GM18873 (cell line): Measurements from ENCODE around the gene C5orf52.
"Not testable (repeated sequence)": the region's sequence is repeated elsewhere in the genome, so short reads cannot be mapped to it uniquely, and the experiment has no call there.

Experiments used
- ATAC-seq: cut with Tn5 transposase; IDR thresholded peaks from one replicate; pipeline ENCODE4 v1.9.1; 2021; ENCODE audit warnings: mild to moderate bottlenecking, moderate library complexity, moderate number of reproducible peaks; ENCODE audit not compliant: unreplicated experiment, low FRiP score

C5orf52 gene

DNA sequence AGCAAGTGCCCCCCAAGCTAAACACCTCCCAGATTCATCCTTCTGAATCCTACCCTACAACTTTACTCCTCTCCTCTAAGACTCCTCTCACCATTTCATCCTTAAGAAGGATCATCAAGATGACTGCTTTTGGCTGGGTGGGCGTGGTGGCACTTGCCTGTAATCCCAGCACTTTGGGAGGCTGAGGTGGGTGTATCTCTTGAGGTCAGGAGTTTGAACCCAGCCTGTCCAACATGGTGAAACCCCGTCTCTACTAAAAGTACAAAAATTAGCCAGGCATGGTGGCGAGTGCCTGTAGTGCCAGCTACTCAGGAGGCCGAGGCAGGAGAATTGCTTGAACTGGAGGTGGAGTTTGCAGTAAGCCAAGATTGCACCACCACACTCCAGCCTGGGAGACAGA, 3.0 kb downstream of the C5orf52 start:
- not testable (repeated sequence) for ATAC-seq

DNA sequence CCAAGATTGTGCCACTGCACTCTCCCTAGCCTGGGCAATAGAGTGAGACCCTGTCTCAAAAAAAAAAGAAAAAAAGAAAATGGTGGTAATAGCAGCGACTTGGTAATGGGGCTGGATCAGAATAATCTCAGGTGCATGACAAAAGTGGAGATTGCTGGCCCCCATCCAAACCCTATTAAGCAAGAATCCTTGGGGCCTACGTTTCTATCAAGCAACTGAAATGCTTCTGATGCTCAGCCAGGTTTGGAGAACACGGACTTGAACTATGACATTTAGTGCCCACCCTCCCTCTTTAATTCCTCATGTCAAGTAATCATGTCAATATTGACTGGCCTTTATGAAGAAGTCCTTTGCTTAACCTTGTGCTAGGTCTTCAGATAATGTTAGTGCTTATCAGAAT, 6.6 kb downstream of the C5orf52 start:
- ATAC-seq: no peak

GRCh38 chr5:157679801-157680200, 8.5 kb downstream of the C5orf52 start:
- ATAC-seq: no peak

DNA sequence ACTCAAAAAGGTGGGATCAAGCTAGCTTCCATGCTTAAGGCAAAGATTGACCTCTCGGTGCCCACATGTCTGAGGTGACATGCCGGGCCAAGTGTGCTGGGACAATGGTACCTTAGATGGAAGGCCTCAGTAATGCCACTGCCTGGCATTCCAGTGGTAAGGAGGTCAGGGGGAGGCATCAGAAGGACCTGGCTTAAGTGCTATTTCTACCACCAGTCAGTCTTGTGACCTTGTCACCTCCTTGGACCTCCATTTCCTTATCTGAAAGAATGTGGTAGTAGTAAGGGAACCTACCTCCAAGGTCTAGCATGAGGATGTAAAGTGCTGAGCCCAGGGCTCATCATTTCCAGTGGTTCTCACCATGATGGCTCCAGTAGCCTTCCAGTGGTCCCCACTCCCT, 8.9 kb downstream of the C5orf52 start:
- ATAC-seq: no peak

GRCh38 chr5:157681048-157681447, 9.7 kb downstream of the C5orf52 start:
- ATAC-seq: no peak

DNA sequence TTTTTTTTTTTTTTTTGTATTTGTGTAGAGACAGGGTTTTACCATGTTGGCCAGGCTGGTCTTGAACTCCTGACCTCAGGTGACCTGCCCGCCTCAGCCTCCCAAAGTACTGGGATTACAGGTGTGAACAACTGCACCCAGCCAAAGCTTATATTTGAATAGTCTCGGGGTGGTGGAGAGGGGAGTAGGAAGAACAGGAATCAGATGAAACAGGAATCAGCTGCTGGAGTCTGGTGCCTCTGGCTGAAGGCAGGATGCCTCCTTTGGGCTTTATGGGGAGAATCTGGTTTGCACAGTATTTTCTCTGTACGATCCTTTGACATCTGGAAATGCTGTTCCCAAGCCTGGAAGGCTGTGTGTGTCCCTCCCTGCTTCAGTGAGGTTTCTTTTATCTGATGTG, 10.9 kb downstream of the C5orf52 start:
- no peak for ATAC-seq

DNA sequence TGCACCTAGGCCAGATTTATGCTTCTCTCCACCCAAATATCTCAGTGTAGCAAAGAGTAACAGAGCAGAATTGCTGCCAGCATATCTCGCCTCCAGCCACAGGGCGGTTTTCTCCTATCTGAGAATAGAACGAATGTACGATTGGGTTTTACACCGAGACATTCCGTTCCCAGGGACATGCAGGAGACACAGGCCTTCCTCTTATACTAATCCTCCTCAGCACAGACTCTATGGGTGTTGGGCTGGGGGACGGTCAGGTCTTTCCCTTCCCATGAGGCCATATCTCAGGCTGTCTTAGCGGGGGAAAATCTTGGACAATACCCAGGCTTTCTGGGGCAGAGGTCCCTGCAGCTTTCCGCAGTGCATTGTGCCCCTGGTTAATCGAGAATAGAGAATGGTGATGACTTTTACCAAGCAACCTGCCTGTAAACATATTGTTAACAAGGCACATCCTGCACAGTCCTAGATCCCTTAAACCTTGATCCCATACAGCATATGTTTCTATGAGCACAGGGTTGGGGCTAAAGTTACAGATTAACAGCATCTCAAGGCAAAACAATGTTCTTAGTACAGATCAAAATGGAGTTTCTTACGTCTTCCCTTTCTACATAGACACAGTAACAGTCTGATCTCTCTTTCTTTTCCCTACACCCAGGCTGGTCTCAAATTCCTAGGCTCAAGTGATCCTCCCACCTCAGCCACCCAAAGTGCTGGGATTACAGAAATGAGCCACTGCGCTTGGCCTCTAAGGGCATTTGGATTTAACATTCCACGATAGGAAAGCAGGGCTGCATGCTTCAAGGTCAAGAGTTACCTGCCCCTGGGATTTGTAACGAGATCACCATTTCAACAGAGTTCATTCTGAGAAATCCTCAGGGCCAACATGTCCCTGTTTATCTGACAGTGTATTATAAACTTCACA, 15.2 kb downstream of the C5orf52 start:
- not testable (repeated sequence) for ATAC-seq

- ATAC-seq: no peak
These were observed 15.8 kb downstream of the C5orf52 start for GRCh38 chr5:157687198-157687554.

- ATAC-seq: no peak
These were observed 18.8 kb downstream of the C5orf52 start for GRCh38 chr5:157689942-157690689.

GRCh38 chr5:157690690-157691433, 19.5 kb downstream of the C5orf52 start:
- no peak for ATAC-seq

DNA sequence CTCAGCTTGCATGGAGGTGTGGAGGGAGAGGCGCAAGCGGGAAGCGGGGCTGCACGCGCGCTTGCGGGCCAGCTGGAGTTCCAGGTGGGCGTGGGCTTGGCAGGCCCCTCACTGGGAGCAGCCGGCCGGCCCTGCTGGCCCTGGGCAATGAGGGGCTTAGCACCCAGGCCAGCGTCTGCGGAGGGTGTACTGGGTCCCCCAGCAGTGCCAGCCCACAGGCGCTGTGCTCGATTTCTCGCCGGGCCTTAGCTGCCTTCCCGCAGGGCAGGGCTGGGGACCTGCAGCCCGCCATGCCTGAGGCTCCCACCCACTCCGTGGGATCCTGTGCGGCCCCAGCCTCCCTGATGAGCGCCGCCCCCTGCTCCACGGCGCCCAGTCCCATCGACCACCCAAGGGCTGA, 22.5 kb downstream of the C5orf52 start:
- ATAC-seq: not testable (repeated sequence)

DNA sequence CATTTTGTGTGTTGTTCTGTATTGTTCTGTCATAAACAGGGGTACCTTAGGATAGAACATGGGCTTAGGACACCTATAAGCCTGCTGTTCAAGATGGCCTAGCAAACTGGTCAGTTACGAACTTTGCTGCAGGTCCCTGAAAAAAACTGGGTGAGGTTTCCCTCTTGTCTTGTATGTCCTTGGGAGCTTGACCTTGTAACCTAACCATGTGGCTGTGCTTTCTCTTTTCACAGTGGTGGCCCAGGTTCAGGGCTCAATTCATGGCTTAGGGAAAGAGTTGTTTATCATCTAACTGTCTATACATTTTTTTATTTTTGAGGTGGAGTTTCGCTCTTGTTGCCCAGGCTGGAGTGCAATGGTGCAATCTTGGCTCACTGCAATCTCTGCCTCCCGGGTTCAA, 24.8 kb downstream of the C5orf52 start:
- ATAC-seq: not testable (repeated sequence)

- ATAC-seq: not testable (repeated sequence)
These were observed 27.3 kb downstream of the C5orf52 start for GRCh38 chr5:157698674-157699073.

DNA sequence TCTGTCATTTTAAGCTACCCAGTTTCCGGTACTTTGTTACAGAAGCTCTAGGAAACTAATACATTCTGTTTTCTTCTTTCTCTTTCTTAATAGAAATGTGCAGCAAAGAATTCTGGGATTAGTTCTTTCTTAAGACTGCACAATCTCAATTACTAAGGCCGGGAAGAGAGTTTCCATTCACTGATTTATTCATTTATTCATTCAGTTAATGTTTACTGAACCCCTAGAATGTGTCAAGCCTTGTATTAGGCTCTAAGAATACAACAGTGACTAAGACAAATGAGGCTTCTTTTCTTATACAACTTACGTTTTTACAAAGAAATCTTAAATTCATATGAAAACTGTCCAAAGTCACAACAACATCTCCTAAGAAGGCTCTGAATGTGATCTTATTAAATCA, 32.4 kb downstream of the C5orf52 start:
- ATAC-seq: no peak

DNA sequence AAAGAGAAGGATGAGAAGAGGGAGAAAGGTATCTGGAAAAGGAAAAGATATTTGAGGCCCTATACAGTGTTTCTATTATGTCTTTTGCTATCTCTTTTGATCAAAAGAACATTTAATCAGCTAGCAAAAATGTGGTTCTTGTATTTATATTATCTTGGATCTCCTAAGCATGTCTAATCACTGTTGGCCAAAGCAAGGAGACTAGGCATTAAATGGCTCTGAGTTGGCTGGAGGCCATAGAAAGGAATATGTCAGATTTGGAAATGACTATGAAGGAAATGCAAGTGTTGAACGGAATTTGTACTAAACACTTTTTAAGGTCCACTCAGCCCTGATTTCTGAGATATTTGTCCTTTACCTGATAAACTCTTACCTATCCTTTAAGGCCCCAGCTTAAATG, 37.5 kb downstream of the C5orf52 start:
- no peak for ATAC-seq

DNA sequence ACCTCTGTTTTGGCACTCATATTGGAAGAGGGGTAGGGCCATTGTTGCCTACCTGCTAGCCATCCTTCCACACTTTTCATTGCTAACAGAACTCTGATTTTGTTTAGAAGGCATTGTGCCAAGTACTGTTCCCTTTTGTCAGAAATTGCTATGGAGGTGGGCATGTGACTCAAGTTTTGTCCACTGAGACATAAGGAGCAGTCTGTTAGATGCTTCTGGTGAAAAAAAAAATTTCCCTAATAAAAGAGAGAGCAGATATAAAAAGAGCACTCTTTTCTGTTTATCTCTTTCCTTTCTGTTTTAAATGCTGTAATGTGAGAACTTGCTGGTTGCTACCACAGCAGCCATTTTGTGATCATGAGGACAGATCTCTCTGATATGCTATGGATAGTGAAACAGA, 38.0 kb downstream of the C5orf52 start:
- ATAC-seq: no peak

GRCh38 chr5:157710431-157710830, 39.1 kb downstream of the C5orf52 start:
- ATAC-seq: no peak

DNA sequence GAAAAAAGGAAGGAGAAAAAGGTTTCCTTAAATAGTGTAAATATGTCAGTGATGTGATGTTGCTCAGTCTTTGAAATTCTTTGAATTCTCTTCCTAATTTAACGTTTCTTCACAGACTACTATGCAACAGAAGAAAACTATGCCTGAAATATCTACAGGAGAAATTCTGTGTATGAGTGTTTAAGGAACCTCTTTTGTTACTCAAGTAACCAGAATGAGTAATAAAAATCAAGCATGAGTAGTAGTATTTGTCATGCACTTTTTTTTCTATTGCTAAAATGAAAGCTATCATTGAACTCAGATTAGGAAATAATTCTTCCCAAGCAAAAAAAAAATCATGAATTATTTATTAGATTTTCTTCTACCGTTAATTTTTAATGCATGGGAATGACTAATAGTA, 39.5 kb downstream of the C5orf52 start:
- no peak for ATAC-seq

GRCh38 chr5:157713830-157714595, 42.7 kb downstream of the C5orf52 start:
- ATAC-seq: no peak

DNA sequence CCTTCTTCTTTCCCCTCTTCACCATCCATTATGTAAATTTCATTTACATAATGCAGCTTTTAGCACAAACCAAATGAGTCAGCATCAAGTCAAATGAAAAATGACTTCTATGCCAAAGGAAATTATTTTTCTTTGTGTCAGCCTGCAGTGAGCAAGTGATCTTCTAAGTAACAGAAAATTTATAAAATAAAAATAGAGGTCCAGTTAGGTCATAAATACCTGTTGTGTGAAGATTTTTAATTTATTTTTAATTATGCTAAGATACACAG, 43.2 kb downstream of the C5orf52 start:
- ATAC-seq: no peak

DNA sequence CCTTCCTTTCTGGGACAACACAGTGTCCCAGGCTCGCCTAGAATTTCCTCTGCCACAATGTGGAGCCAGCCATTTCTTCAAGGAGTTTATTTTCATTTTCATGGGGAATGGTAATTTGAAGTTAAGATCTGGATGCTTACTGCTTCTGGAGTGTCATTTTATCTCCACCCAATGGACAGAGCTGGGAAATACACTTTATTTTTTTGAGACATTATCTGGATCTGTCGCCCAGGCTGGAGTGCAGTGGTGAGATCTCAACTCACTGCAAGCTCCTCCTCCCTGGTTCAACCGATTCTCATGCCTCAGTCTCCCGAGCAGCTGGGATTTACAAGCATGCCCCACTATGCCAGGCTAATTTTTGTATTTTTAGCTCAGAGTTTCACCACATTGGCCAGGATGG, 47.2 kb downstream of the C5orf52 start:
- no peak for ATAC-seq
